ENCODE results near the gene PHC2.

PHC2 gene

DNA sequence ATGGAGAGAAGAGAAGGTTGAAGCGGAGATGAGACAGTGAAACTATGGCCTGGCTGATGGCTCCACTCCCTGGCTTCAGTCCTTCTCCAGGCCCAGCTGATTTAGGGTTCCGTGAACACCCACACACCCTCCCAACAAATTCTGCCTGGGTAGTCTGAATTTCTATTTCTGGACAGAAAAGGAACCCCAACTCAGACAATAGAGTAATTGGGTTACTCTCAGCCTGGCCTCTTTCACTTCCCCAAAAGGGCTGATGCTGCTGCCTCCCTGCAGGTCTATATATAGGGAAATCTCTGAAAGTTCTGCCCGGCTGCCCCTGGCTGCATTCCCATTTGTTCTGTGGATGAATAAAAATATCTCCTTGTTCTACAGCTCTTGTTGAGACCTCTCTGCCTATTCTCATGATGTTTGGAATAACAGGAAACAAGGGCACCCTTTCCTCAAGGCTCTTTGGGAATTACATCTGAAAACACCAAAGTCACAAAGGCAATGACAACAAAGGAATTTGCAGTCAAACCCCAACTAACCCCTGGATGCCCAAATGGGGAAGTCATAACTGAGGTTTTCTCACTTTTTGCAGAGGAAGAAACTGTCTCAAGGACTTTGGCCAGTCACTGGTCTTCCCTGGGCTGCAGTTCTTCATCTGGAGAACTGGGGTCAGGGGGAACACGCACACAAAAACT lies 30.2 kb upstream of the PHC2 start:
- H3K27ac Mint-ChIP-seq = no peak overlapping the region

DNA sequence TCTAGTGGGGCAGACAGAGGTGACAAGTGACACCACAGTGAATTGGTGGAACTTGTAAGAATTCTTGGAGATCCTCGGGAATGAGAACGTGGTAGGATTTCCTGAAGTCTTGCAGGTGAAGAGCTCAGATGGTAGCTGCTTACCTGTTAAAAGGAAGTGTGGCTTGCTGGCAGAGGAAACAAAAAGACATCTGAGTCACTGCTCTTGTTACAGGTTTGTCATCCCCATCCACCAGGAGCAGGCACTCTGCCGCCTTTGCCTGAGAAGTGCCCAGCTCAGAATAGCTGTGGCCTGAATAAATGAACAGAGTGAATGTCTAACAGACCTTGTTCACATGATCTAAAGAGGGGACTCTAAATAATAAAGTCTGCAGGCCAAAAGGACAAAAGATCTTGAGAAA lies 29.2 kb upstream of the PHC2 start:
- no peak overlapping the region for H3K27ac Mint-ChIP-seq

More for the DNA sequence above, 30.2 kb upstream of the PHC2 start:
- no peaks in the 10 kb centered on the region for H3K9me3 Mint-ChIP-seq
- H3K4me1 Mint-ChIP-seq (ENCODE audit: low read depth) = peaks cover 14% of the 10 kb centered on the region
- H3K36me3 Mint-ChIP-seq (ENCODE audit: low read depth) = no peaks in the 10 kb centered on the region
- no peak overlapping the region for H3K4me3 Mint-ChIP-seq
- no peaks in the 10 kb centered on the region for H3K27me3 Mint-ChIP-seq

DNA sequence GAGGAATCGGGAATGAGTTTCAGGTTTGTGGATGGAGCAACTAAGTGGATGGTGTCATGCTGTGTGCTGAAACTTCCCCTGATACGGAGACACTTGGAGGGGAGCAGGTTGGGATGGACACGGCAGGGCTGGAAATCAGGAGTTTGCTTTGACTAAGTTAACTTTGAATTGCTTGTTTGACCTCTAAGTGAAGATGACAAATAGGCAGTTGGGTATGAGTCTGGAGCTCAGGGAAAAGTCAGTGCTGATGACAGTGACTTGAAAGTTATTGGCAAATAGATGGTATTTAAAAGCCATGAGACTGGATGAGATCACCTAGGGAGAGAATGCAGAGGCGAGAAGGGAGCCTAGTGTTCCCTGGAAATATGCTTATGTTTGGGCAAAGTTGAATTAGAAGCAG lies 28.8 kb upstream of the PHC2 start:
- Mint-ChIP-seq H3K36me3 (ENCODE audit: low read depth) (no peaks in the 10 kb centered on the region), H3K9me3 (no peaks in the 10 kb centered on the region), H3K27ac (no peak overlapping the region), H3K4me3 (no peak overlapping the region), H3K27me3 (no peaks in the 10 kb centered on the region), H3K4me1 (ENCODE audit: low read depth) (peaks cover 14% of the 10 kb centered on the region)

More for the DNA sequence above, 29.2 kb upstream of the PHC2 start:
- no peaks in the 10 kb centered on the region for H3K36me3 Mint-ChIP-seq (ENCODE audit: low read depth)
- H3K4me1 Mint-ChIP-seq (ENCODE audit: low read depth) = peaks cover 14% of the 10 kb centered on the region
- no peak overlapping the region for H3K4me3 Mint-ChIP-seq
- no peaks in the 10 kb centered on the region for H3K9me3 Mint-ChIP-seq
- H3K27me3 Mint-ChIP-seq = no peaks in the 10 kb centered on the region

DNA sequence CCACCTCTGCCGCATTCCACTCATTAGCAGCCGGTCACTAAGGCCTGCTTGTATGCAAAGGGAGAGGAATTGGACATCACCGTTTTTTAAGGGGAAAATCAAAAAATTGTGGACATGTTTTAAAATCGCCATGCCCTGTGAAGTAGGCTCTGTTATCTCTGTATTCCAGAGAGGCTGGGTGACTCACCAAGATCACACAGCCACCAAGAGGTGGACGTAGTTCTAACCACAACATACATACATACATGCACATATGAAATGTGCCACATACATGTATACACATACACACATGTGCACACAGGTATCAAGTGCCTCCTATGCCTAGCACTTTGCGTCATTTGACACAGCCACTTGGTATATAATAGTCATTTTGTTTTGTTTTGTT lies 25.6 kb upstream of the PHC2 start:
- Mint-ChIP-seq H3K4me1 (ENCODE audit: low read depth) (peaks cover 13% of the 10 kb centered on the region), H3K27me3 (no peaks in the 10 kb centered on the region), H3K4me3 (no peak overlapping the region), H3K36me3 (ENCODE audit: low read depth) (no peaks in the 10 kb centered on the region), H3K27ac (no peak overlapping the region), H3K9me3 (no peaks in the 10 kb centered on the region)

DNA sequence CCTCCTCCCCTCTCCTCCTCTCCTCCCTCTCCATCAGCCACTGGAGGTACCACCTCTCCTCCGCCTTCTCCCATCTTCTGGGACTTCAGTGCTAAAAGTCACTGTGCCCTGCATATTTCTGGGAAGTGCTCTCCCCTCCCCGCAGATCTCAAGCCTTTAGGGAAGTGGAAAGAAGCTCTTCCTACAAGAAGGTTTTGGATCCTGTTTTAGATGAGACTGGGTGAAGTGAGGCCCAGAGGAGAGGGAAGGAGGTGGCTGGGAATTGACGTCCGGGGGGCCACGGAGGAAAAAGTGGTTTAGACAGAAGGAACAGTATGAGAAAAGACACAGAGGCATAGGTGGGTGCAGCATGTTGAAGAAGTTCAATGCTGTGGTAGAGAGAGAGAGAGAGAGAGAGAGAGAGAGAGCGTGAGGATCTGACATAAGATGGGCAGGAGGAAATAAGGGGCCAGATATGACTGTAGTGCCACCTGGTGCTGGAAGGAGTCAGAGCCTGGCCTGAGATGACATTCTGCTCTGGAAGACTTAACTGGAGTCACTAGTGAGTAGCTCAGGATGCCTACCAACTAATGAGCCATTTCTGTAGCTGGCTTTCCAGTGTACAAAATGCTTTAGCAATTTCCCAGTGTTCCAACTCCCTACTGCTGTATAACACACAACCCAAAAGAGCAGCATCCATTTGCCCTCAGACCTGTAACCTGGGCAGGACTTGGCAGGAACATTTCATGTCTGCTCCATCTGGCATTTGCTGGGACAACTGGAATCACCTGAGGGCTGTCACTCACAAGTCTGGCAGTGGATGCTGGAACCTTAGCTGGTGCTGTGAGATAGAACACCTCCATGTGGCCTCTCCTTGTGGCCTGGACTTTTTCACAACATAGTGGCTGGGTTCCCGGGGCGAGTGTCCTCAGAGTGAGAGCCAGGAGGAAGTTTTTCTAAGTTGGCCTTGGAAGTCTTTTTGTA lies 24.9 kb upstream of the PHC2 start:
- no peaks in the 10 kb centered on the region for H3K36me3 Mint-ChIP-seq (ENCODE audit: low read depth)
- no peak overlapping the region for H3K4me3 Mint-ChIP-seq
- no peaks in the 10 kb centered on the region for H3K27me3 Mint-ChIP-seq
- no peak overlapping the region for H3K27ac Mint-ChIP-seq
- H3K4me1 Mint-ChIP-seq (ENCODE audit: low read depth) = peaks cover 9% of the 10 kb centered on the region
- H3K9me3 Mint-ChIP-seq = no peaks in the 10 kb centered on the region

DNA sequence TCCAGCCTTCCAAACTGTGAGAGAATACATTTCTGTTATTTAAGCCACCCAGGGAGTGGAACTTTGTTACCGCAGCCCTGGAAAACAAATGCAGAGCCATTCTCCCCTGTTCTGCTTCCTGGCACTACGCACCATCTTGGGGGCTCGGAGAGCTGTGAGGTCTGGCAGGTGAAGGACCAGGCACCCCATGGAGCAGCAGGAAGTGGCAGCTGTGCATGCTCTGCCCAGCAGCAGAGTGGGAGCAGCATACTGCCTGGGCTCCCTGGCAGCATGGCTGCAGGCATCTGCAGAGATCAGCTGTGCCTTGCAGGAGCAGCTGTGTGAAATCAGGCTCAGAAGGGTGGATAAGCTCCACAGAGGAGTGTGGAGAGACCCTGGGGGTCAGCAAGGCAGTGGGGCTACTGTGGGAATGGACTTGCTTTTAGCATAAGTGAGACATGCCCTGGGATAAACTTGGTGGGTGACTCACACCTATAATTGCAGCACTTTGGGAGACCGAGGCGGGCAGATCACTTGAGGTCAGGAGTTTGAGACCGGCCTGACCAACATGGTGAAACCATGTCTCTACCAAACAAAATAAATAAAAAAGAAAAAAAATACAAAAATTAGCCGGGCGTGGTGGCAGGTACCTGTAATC lies 23.9 kb upstream of the PHC2 start:
- no peaks in the 10 kb centered on the region for H3K27me3 Mint-ChIP-seq
- no peaks in the 10 kb centered on the region for H3K9me3 Mint-ChIP-seq
- H3K4me3 Mint-ChIP-seq = no peak overlapping the region
- H3K27ac Mint-ChIP-seq = no peak overlapping the region
- H3K4me1 Mint-ChIP-seq (ENCODE audit: low read depth) = peaks cover 2% of the 10 kb centered on the region
- no peaks in the 10 kb centered on the region for H3K36me3 Mint-ChIP-seq (ENCODE audit: low read depth)

DNA sequence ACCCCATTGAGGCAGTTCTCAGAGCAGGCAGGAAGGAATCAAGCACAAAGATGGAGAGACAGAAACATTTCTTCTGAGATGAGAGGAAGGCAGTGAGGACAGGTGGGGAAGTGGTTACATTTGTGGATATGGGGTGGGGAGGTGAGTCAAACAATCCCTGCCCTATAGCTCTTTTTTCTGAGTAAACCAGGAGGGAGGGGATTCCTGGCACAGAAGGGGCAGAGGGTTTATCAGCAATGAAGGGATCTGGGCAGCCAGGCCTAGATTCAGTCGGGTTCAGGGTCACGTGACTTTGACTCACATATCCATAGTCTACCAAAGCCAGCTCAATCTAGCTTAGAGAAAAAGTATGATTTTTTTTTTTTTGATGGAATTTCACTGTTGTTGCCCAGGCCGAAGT lies 15.7 kb upstream of the PHC2 start:
- H3K27me3 Mint-ChIP-seq = peaks cover 24% of the 10 kb centered on the region

DNA sequence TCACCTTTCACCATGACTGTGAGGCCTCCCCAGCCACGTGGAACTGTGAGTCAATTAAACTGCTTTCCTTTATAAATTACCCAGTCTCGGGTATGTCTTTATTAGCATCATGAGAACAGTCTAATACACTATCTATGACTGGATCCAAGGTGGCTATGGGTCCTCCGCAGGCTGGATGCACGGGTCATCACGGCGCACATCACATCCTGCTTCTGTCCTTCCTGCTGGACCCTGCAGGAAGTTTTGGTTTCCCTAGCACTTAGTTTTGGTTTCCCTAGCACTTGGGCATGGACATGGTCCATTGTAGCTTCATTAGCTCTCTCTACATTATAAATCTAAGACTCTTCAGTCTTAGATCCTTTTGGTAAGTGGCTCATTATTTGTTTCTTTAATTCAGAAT lies 14.2 kb upstream of the PHC2 start:
- Mint-ChIP-seq H3K27me3 (peaks cover 29% of the 10 kb centered on the region), H3K27ac (no peak overlapping the region), H3K4me1 (ENCODE audit: low read depth) (peaks cover 3% of the 10 kb centered on the region), H3K36me3 (ENCODE audit: low read depth) (no peaks in the 10 kb centered on the region), H3K4me3 (no peak overlapping the region), H3K9me3 (no peaks in the 10 kb centered on the region)

More for the DNA sequence above, 15.7 kb upstream of the PHC2 start:
- Mint-ChIP-seq H3K36me3 (ENCODE audit: low read depth) (no peaks in the 10 kb centered on the region), H3K4me3 (no peak overlapping the region), H3K4me1 (ENCODE audit: low read depth) (peaks cover 3% of the 10 kb centered on the region), H3K9me3 (no peaks in the 10 kb centered on the region), H3K27ac (no peak overlapping the region)

DNA sequence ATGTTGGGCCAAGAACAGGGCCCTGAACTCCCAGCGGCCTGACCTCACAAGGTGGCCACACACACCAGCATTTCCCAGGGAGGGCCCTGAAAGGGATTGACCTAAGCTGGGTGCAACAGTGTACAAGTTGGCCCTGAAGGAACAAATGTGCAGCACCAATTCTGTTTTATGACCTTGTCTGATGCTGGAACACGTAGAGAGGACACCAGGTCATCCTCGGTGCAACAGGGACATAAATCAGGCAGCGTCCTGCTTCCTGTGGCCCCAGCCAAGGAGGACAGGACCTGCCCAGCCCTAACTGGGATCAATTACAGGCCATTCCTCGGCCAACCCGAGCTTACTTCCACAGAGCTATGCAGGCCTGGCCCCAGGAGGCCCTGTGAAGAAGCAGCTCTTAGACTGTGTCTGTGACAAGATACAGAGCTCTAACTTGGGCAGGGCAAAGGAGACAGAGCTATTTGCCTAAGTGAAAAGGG lies 12.8 kb upstream of the PHC2 start:
- peaks cover 27% of the 10 kb centered on the region for H3K27me3 Mint-ChIP-seq
- H3K27ac Mint-ChIP-seq = no peak overlapping the region
- peaks cover 3% of the 10 kb centered on the region for H3K4me1 Mint-ChIP-seq (ENCODE audit: low read depth)
- H3K36me3 Mint-ChIP-seq (ENCODE audit: low read depth) = no peaks in the 10 kb centered on the region
- no peaks in the 10 kb centered on the region for H3K9me3 Mint-ChIP-seq
- H3K4me3 Mint-ChIP-seq = no peak overlapping the region

DNA sequence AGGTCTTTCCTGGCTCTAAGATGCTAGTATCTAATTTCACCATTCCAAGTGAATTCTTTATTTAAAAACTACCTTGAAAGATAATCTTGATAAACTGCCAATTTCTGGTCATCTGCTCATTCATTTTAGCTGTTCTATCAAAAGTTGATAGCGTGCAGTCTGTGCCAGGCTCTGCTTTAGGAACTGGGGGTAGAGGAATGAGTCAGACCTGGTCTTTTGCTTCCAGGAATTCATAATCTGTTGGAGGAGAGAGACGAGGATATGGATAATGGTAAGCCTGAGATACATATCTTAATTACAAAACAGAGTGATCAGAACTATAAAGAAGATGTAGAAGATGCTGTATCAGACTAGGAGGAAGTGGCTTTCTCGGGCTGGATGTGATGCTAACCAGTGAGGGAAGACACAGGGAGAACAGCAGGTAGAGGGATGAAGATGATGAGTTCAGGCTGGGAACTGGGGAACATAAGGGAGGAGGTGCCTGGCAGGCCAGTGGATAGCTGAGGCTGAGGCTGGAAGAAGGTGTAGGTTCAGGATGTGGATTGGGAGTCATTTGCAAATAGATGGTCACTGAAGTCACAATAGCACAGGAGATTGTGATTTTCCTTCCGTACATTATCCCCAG lies 12.3 kb upstream of the PHC2 start:
- H3K27ac Mint-ChIP-seq = no peak overlapping the region

DNA sequence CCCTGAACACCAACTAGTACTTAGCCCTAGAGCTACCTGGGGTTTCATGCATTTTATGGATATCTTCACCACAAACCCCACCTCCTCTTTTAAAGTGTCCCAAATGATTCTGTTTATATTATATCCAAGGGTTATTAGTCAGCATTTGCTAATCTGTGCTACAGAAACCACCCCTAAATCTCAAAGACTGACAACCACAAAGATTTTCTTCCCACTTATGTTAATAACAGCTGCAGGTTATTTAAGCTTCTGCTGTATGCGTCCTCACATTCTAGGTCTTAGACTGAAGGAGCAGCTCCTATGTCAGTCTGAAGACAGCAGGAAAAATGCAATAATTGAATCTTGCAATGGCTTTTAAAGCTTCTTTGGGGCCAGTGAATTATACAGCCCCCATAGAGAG lies 11.2 kb upstream of the PHC2 start:
- Mint-ChIP-seq H3K27me3 (peaks cover 23% of the 10 kb centered on the region), H3K27ac (no peak overlapping the region)

More for the DNA sequence above, 12.3 kb upstream of the PHC2 start:
- Mint-ChIP-seq H3K4me1 (ENCODE audit: low read depth) (peaks cover 3% of the 10 kb centered on the region), H3K9me3 (no peaks in the 10 kb centered on the region), H3K4me3 (no peak overlapping the region), H3K27me3 (peaks cover 23% of the 10 kb centered on the region), H3K36me3 (ENCODE audit: low read depth) (no peaks in the 10 kb centered on the region)

DNA sequence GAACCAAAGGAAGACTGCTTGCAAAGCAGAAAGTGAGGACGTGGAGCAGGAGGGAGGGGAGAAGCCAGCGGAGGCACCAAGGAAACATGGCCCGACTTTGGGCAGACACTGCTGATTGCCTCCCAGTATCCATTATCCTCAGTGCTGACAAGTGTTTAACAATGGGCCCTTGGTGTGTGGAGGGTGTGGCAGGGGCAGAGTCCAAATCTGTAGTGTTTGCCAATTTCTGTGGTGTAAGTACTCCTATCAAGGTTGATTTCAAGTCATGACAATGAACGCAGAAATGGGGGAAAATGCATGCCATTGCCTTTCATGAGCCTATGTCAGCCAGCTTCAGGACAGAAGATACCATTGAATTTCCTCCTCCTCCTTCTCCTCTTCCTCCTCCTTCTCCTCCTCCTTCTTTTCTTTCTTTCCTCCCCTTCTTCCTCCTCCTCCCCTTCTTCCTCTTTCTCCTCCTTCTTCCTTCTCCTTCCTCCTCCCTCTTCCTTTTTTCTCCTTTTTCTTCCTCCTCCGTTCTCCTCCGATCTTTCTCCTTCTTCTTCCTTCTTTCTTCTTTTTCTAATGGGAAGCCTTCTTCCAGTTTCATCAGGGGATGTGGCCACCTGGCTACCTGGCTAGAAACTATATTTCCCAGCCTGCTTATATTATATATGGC lies 10.3 kb upstream of the PHC2 start:
- no peak overlapping the region for H3K4me3 Mint-ChIP-seq
- H3K27me3 Mint-ChIP-seq = peaks cover 19% of the 10 kb centered on the region
- no peaks in the 10 kb centered on the region for H3K36me3 Mint-ChIP-seq (ENCODE audit: low read depth)
- H3K4me1 Mint-ChIP-seq (ENCODE audit: low read depth) = peaks cover under 1% of the 10 kb centered on the region
- H3K27ac Mint-ChIP-seq = no peak overlapping the region
- H3K9me3 Mint-ChIP-seq = no peaks in the 10 kb centered on the region

More for the DNA sequence above, 11.2 kb upstream of the PHC2 start:
- H3K9me3 Mint-ChIP-seq = no peaks in the 10 kb centered on the region
- H3K36me3 Mint-ChIP-seq (ENCODE audit: low read depth) = no peaks in the 10 kb centered on the region
- no peak overlapping the region for H3K4me3 Mint-ChIP-seq
- peaks cover 3% of the 10 kb centered on the region for H3K4me1 Mint-ChIP-seq (ENCODE audit: low read depth)

DNA sequence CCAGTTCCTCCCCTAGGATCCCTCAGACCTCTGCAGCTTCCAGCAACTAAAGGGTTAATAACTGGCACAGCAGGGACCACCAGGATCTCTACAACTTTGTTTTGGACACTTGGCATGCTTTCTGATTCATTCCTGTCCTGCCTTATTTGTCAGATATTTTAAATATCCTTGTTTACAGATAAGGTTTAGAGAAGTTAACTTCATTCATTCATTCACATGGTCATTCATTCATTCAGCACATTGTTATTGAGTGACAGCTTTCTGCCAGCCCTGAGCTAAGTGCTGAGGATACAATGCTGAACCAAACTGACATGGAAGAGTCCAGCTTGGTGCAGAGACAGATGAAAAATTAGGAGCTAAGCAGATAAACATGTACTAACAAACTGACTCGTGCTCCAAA lies 8.8 kb upstream of the PHC2 start:
- Mint-ChIP-seq H3K9me3 (no peaks in the 10 kb centered on the region), H3K27me3 (peaks cover 16% of the 10 kb centered on the region), H3K4me1 (ENCODE audit: low read depth) (no peaks in the 10 kb centered on the region), H3K36me3 (ENCODE audit: low read depth) (no peaks in the 10 kb centered on the region), H3K27ac (no peak overlapping the region), H3K4me3 (no peak overlapping the region)

Measured in stimulated activated naive CD8-positive, alpha-beta T cell treated with anti-CD3 and anti-CD28 coated beads, Interleukin-15, Interleukin-2, amounts not matched to agents 100 ng/mL and 50 ng/mL, for 24 hours (primary cell).